K562 (cell line): ENCODE measurements around the gene PLA2G4D. TPM values are rescaled to one million over a fixed set of nuclear protein-coding genes. Genes with fewer than 3 reads are reported as not detected.

Source experiments
- CCAR2 ChIP-seq: fragments of 200-400 bp; formaldehyde crosslinking; IDR thresholded peaks from 2 replicates; pipeline ENCODE4 v1.6.1; 2017; ENCODE audit warnings: mild to moderate bottlenecking, low read depth, low read length
- CREM ChIP-seq: IDR thresholded peaks from 2 replicates; pipeline ENCODE4 v1.6.1; 2014; ENCODE audit warnings: antibody characterized with exemption, low read depth
- CTBP1 ChIP-seq: fragments of 450-650 bp; IDR thresholded peaks from 2 replicates; pipeline ENCODE4 v1.6.1; 2016; ENCODE audit warnings: borderline replicate concordance
- CTCF ChIP-seq, 3 experiments: IDR thresholded peaks in 2 of 3; conservative IDR thresholded peaks in 1 of 3; 2 replicates each; pipeline ENCODE4 v1.5.1; 2011 to 2012; ENCODE audit warnings: low read length in 3 of 3, mild to moderate bottlenecking in 3 of 3, control low read depth in 2 of 3, improper control_type of control experiment in 1 of 3, inconsistent platforms in 1 of 3, low read depth in 1 of 3, mixed read lengths in 1 of 3, moderate library complexity in 1 of 3; ENCODE audit not compliant: insufficient read depth in 2 of 3
- HCFC1 ChIP-seq: IDR thresholded peaks from 2 replicates; pipeline ENCODE4 v1.6.1; 2012; ENCODE audit warnings: low read depth, low read length, improper control_type of control experiment
- PCBP1 ChIP-seq: fragments of 200-400 bp; formaldehyde crosslinking; IDR thresholded peaks from 2 replicates; pipeline ENCODE4 v1.6.1; 2018; ENCODE audit warnings: mild to moderate bottlenecking, low read depth, low read length; ENCODE audit not compliant: poor library complexity, severe bottlenecking
- ZMIZ1 ChIP-seq, 2 experiments: fragments of 150-350 bp in 1 of 2; IDR thresholded peaks; 2 replicates each; pipeline ENCODE4 v1.6.1; 2012 to 2016; ENCODE audit warnings: low read depth in 2 of 2, low read length in 2 of 2, mild to moderate bottlenecking in 1 of 2, moderate library complexity in 1 of 2
- ZNF76 ChIP-seq: fragments of 250-450 bp; sonication (Bioruptor Pico); IDR thresholded peaks from 2 replicates; pipeline ENCODE4 v1.4.0; 2020; ENCODE audit warnings: mild to moderate bottlenecking, moderate library complexity, borderline replicate concordance
- polyA plus RNA-seq, 8 experiments: library from polyadenylated mRNA; depleted of rRNA in 4 of 8; stranded (reverse) in 5 of 8; unstranded in 3 of 8; fragments of >200 nt; fragmentation: Nextera tagmentation in 2 of 8; fragmentation: Illumina TruSeq in 1 of 8; extraction: Ambion mirVana in 2 of 8; extraction: Trizol in 1 of 8; gene quantifications; 2 replicates each; pipeline versions ENCODE4 v1.2.1 to v1.2.3, GENCODE V29; 2011 to 2014; ENCODE audit warnings: inconsistent platforms in 1 of 8, missing spikeins in 1 of 8
- total RNA-seq, 7 experiments: library from RNA; depleted of rRNA in 6 of 7; stranded (reverse); fragments of >200 nt in 6 of 7; fragmentation: Illumina TruSeq in 2 of 7; extraction: Trizol in 2 of 7; gene quantifications; 2 replicates each; pipeline versions ENCODE4 v1.2.1 to v1.2.3, GENCODE V29; 2011 to 2021; ENCODE audit warnings: low replicate concordance in 1 of 7
- TF ChIP-seq, protein P1 (sequence below), 2 experiments: fragments of 250-450 bp in 1 of 2; fragments of 450-650 bp in 1 of 2; sonication (Bioruptor Pico) in 1 of 2; IDR thresholded peaks; 2 replicates each; pipeline versions ENCODE4 v1.6.1 to v1.8.0; 2016 to 2021; ENCODE audit warnings: mild to moderate bottlenecking in 2 of 2, moderate library complexity in 2 of 2, missing compliant biosample characterization in 1 of 2, missing genetic modification characterization in 1 of 2

Gene PLA2G4D
- total and polyA plus RNA-seq, 9 of the 15 experiments (the other 6 are each of a cell fraction or from before 2014, with no cell fraction given): 0.04 TPM; not detected in 8

DNA sequence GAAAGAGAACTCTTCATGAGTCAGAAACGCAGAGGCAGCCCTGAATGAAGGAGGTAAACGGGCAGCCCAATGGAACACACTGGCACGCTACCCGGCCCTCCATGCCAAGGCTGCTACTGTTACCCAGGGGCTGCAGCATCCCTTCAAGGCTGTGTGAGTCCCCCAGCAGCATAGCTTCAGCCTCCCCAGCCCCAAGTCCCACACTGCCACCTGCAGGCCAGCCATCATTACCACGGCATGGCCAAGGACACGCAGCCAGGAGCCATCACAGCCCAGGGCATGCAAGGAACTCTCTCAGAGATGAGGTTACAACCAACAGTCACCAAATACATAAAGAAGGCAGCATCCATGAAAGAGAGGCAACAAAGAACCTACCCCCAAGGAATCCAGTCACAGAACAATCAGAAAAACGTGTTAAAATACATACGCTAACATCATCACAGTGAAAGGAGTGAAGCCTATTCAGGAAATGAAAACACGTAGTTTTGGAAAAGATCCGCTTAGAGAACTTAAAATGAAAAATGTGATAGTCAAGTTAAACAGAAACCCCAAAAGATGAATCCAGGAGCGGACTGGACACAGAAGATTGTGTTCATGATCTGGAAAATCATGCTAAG is 39.6 kb upstream of the PLA2G4D start (continued):
- peak; percentile 52; the same call in 1 of the 2 replicates for TF ChIP-seq CTBP1
- 0 out of 2 replicates have a peak, but pooled peaks have one; percentile 48 for TF ChIP-seq CREM
- no peak for TF ChIP-seq PCBP1
- no peak for TF ChIP-seq CCAR2
- peak; percentile 86 to 91 (median 90) for TF ChIP-seq CTCF (IDR thresholded peaks at IDR 0.05 in 2 of 3, conservative IDR thresholded peaks at IDR 0.05 in 1 of 3; ENCODE audit: insufficient read depth in 2 of 3, low read depth in 1 of 3, low read length in 3 of 3)
- 0 out of 4 replicates have a peak, but pooled peaks of 1 of the 2 experiments have one; percentile 7 for TF ChIP-seq ZMIZ1 (IDR thresholded peaks at IDR 0.05; ENCODE audit: low read depth in 2 of 2, low read length in 2 of 2)
- no peak for TF ChIP-seq HCFC1
- no peak for TF ChIP-seq ZNF76
- TF ChIP-seq, protein P1, sequence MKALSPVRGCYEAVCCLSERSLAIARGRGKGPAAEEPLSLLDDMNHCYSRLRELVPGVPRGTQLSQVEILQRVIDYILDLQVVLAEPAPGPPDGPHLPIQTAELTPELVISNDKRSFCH (CRISPR knock-in tag; IDR thresholded peaks at IDR 0.05): no peak
- TF ChIP-seq, protein P1 (tag; IDR thresholded peaks at IDR 0.05): no peak
